Measurements from ENCODE around the gene HDLBP.
"Not testable (repeated sequence)": the region's sequence is repeated elsewhere in the genome, so short reads cannot be mapped to it uniquely, and the experiment has no call there.

The HDLBP gene

DNA sequence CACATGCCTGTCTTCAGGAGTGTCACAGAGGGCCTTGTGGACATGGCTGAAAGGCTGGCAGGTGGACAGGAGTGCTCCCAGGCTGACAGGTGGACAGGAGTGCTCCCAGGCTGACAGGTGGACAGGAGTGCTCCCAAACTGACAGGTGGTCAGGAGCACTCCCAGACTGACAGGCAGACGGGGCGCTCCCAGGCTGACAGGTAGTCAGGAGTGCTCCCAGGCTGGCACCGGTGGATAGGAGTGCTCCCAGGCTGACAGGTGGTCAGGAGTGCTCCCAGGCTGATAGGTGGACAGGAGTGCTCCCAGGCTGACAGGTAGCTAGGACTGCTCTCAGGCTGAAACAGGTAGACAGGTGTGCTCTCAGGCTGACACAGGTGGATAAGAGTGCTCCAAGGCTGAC lies 110.4 kb downstream of the HDLBP start:
- DNase-seq, result no peak

GRCh38 chr2:241204490-241204889 lies 111.0 kb downstream of the HDLBP start:
- DNase-seq, result no peak

DNA sequence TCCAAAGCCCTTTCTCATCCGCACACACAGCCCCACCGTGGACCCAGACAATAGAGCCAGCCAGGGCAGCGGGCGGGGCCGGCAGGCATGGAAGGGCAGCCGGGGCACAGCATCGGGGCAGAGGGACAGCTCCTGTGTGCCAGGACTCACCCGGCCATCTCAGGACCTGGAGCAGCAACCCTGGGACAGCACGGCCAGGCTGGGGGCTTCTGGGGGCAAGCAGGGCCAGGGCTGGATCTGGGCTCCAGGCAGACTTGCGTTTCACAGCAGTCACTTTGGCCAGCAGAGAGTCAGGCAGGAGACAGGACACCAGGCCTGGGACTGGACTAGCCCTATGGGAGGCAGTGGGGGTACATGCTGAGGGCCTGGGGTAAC lies 111.5 kb downstream of the HDLBP start:
- no peak for DNase-seq

DNA sequence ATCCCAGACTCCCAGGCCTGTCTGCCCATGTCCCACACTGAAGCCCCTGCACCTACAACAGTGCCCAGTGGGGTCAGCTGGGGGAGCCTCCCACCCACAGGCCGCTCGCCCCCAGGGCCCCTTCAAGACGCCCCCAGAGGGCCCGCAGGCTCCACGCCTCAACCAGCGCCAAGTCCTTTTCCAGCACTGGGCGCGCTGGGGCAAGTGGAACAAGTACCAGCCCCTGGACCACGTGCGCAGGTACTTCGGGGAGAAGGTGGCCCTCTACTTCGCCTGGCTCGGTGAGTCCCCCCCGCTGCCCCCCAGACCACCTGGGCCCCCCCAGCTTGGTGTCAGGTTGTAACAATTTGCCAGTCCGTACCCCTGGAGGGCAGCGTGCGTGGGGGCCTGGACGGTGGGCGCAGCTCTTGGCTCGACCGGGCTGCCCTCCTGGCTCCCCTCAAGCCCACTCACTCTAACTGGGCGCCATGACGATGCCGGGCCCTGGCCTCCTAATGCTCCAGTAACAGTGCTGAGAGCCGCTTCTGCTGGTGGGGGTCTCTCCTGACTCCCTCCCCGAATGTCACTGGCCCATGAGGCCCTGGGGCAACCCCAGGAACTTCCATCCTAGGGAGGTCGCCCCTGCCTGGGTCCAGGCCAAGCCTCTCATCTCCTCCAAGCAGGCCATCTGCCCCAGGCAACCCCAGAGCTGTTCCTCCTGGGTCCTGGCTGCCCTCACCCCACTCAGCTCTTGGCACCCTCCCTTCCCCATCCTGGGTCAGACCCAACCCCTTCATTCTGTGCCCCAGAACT lies 112.1 kb downstream of the HDLBP start:
- DNase-seq, result no peak

DNA sequence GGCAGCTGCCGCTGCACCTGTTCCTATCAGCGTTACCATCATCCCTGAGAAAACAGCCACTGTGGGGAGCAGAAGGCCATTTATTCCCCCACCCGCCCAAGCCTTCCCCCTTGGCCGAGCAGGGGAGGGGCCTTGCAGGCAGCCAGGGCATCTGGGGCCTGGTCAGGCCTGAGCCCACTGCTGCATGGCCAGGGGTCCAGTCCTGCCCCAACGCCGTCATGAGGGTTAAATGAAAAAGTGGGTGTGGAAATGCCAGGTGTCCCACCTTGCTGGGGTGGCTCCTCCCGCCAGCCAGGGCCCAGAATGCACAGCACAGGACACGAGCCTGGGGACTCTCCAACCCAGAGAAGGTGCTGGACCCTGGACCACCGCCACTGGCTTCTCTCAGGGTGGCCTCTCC lies 112.8 kb downstream of the HDLBP start:
- no peak for DNase-seq

GRCh38 chr2:241202268-241202585 lies 113.2 kb downstream of the HDLBP start:
- no peak for DNase-seq

DNA sequence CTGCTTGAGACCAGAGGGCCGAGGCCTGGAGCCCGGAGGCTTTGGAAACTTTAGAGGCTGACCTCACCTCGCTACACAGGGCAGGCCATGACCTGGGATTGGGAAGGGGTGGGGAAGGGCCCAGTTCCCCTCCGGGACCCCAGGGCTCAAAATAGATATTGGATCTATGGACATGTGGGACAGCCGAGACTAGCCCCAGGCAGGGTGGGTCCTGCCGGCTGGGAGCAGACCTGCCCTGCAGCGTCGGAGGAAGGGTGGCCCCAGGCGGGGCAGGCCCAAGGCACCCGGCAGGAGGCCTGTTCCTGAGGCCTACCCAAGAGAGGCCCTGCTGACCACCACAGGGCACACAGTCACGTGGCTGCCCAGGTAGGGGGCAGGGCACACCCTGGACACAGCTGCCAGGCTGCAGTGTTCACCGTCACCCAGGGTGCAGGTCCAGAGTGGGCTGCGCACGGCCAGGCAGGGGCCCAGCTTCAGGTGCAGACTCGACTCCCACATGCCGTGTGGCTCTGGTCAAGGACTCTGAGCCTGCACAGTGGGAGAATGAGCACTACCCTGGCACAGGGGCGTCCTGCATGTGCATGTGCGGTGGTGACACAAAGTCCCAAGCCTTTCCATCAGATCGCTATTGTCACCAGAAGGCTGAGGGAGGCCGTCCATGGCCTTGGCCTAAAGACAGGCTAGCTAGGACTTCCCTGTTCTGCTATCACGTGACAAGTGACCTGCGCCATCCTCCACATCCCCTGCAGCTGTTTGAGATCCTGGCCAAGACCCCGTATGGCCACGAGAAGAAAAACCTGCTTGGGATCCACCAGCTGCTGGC lies 113.8 kb downstream of the HDLBP start:
- DNase-seq, result no peak

- DNase-seq, result no peak
Measured at GRCh38 chr2:241200822-241201395, 114.6 kb downstream of the HDLBP start.

DNA sequence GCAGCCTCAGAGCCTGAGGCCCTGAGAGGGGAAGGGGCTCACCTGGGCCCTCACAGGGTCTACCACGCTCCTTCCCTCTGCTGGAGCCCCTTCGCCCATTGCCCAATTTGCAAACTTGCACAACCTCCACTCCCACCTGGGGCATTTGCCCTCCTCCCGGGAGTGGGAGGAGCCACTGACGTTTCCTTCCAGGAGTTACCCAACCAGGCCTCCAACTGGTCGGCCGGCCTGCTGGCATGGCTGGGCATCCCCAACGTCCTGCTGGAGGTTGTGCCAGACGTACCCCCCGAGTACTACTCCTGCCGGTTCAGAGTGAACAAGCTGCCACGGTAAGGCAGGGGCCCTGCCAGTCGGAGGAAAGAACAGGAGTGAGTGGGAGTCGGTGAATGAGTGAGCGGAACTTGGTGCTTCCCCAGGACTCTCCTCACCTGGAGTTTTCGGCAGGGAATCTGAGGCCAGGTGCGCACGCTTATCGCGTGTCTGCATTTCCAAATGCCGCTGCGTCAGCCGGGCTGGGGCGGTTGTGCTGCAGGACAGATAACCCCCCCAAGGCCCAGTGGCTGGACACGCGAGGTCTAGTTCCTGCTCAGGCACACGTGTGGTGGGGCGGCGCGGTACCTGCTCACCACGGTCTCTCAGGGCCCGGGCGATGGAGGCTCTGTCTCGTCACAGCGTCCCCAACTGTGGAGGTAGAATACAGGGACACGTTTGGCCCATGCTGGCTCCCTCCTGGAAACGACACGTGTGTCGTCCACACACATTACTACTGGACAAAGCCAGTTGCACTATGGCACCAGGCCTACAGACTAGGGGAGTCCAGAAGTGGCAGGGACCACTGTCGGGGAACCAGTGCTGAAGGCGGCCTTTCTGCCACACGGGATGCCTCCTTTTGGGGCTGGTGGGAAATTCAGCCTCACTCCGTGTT lies 115.3 kb downstream of the HDLBP start:
- no peak for DNase-seq

GRCh38 chr2:241199286-241199685 lies 116.2 kb downstream of the HDLBP start:
- DNase-seq, result no peak

- DNase-seq, result no peak
Measured at GRCh38 chr2:241198381-241199279, 116.8 kb downstream of the HDLBP start.

DNA sequence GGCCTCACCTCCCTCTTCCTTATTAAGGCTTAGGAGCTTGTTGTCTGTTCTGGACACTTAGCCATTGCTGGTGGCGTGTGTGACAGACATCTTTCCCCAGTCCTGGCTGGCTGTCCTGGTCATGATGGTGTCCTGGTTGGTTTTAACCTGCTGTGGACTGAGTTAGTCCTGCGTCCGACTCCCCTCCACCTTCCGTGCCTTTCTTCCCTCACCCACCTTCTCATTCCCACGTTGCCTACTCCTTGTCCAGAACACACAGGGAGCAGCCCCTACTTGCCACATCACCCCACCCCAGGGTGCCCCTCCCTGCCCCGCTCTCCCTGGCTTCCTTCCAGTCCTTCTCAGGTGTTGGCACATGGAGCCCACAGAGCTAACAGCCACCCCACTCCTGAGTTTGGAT lies 117.5 kb downstream of the HDLBP start:
- DNase-seq, result no peak

DNA sequence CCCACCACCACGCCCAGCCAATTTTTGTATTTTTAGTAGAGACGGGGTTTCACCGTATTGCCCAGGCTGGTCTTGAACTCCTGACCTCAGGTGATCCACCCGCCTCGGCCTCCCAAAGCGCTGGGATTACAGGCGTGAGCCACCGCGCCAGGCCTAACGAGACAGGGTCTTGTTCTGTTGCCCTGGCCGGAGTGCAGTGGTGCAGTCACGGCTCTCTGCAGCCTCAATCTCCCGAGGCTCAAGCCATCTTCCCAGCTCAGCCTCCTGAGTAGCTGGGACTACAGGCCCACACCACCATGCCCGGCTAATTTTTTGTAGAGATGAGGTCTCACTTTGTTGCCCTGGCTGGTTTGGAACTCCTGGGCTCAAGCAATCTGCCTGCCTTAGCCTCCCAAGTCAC lies 118.2 kb downstream of the HDLBP start:
- not testable (repeated sequence) for DNase-seq

DNA sequence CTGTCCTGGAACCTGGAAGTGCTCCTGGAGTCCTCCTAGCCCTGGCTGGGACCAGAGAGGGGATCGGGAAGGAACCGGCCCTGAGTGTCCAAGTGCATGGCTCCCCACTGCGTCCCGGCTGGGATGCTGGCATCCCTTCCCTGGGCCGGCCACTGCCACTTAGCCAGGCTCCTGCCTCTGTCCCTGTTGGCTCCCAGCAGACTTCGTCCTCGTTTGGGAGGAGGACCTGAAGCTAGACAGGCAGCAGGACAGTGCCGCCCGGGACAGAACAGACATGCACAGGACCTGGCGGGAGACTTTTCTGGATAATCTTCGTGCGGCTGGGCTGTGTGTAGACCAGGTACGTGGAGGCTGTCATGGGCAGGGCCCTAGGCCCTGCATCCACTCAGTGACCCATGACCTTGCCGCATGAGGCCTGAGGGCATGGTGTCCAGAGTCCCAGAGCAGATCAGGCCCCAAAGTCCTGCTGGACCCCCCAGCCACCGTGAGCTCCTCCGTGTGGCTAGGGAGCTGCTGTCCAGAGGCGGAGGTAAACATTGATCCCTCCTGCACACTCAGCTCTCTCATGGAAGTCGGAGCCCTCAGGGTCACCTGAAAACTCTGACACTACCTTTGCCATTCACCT lies 119.9 kb downstream of the HDLBP start:
- DNase-seq, result no peak

DNA sequence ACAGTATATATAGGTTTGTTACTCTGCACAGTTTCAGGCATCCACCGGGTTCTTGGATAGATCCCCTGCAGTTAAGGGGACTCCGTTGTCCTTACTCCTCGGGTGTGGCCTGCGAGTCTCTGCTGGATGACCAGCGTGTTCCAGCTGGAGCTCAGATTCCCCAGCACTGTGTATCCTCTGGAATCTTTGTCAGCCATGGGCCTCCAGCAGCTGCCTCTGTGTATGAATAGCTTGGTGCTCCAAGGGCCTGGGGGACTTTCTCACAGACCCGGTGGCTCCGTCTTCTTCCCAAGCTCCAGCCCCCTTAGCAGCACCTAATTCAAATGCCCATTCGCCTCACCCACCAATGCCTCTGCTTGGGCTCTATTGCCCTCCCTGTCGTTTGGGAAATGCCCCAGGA lies 120.7 kb downstream of the HDLBP start:
- DNase-seq, result no peak

DNA sequence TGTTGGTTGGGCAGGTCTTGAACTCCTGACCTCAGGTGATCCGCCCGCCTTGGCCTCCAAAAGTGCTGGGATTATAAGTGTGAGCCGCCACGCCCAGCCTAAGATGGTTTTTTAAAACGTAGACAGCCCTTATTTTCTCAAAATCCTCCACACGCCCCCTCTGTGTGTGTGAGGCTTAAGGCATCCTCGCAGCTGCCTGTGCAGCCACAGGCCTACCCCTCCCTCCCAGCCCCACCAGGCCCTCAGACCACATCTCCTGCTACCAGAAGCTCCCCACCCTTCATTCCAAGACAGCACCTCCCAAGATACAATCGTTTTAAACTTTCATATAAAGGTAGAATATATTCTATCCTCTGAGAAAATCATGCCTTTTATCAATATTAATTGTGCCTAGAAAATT lies 122.2 kb downstream of the HDLBP start:
- no peak for DNase-seq

DNA sequence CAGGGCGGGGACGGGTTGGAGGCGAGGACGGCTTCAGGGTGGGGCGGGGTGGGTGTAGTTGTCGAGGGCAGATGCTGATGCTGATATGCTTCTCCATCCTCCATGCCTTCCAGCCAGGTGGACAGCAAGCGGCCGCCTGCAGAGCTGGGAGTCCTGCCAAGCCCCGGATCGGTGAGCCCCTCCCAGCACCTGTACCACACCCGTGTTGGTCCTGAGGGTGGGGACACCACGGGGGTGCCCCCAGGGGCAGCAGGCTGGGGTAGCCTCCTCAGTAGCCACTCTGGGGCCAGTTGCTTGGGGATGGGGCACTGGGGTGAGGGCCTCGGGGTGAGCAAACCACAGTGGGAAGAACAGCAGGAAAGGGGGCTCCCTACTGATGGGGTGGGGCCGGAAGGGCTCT lies 124.4 kb downstream of the HDLBP start:
- DNase-seq, result no peak

- DNase-seq, result no peak
Measured at GRCh38 chr2:241190291-241190981, 125.0 kb downstream of the HDLBP start.

DNA sequence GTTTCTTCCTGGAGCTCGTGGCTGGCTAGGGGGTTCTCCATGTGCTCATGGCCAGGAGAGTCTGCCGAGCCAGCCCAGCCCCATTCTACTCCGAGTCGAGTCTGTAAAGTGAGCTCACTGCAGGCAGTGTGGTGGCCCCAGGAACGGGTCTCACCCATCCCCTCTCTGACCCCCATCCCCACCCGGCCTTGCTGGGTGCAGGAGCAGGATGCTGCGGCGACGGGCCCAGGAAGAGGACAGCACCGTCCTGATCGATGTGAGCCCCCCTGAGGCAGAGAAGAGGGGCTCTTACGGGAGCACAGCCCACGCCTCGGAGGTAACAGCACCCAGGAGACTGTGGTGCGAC lies 125.6 kb downstream of the HDLBP start:
- DNase-seq, result no peak

GRCh38 chr2:241189093-241189855 lies 126.2 kb downstream of the HDLBP start:
- DNase-seq, result no peak

All from activated naive CD4-positive, alpha-beta T cell treated with Interleukin-2 at 50 U/mL for 16 hours (primary cell).